SK-N-SH treated with all-trans-retinoic acid at 6 μM for 48 hours (cell line): ENCODE measurements around the gene PFKL.

ENCODE experiments used
- ATAC-seq: fragments of 200-7000 bp; cut with Tn5 transposase; 3 replicates; pipeline ENCODE4 v1.9.1; 2020; ENCODE audit warnings: mild to moderate bottlenecking, moderate library complexity
- CSDC2 ChIP-seq: fragments of 250-450 bp; sonication (Bioruptor Pico); IDR thresholded peaks from 2 replicates; pipeline ENCODE4 v1.5.0; 2020; ENCODE audit warnings: mild to moderate bottlenecking, moderate library complexity
- ESRRG ChIP-seq: fragments of 250-450 bp; sonication (Bioruptor Pico); IDR thresholded peaks from 2 replicates; pipeline ENCODE4 v1.6.1; 2021; ENCODE audit warnings: mild to moderate bottlenecking
- GLIS3 ChIP-seq: fragments of 250-450 bp; sonication (Bioruptor Pico); IDR thresholded peaks from 2 replicates; pipeline ENCODE4 v1.5.0; 2020; ENCODE audit warnings: mild to moderate bottlenecking, moderate library complexity
- ISL1 ChIP-seq: fragments of 250-450 bp; sonication (Bioruptor Pico); IDR thresholded peaks from 2 replicates; pipeline ENCODE4 v2.1.2; 2022; ENCODE audit warnings: mild to moderate bottlenecking, moderate library complexity
- OSR1 ChIP-seq: fragments of 250-450 bp; sonication (Bioruptor Pico); IDR thresholded peaks from 2 replicates; pipeline ENCODE4 v1.8.0; 2022; ENCODE audit warnings: moderate library complexity, mild to moderate bottlenecking, inconsistent platforms
- PATZ1 ChIP-seq: fragments of 250-450 bp; sonication (Bioruptor Pico); IDR thresholded peaks from 2 replicates; pipeline ENCODE4 v1.8.0; 2020; ENCODE audit warnings: mild to moderate bottlenecking, moderate library complexity, borderline replicate concordance
- PPARA ChIP-seq: fragments of 250-450 bp; sonication (Bioruptor Pico); IDR thresholded peaks from 2 replicates; pipeline ENCODE4 v1.5.0; 2020; ENCODE audit warnings: mild to moderate bottlenecking, borderline replicate concordance
- RARB ChIP-seq: fragments of 250-450 bp; sonication (Bioruptor Pico); IDR thresholded peaks from 2 replicates; pipeline ENCODE4 v1.8.0; 2021; ENCODE audit warnings: mild to moderate bottlenecking, moderate library complexity
- SNAI2 ChIP-seq: fragments of 250-450 bp; sonication (Bioruptor Pico); IDR thresholded peaks from 2 replicates; pipeline ENCODE4 v1.5.0; 2020; ENCODE audit warnings: mild to moderate bottlenecking, moderate library complexity
- TCF4 ChIP-seq: fragments of 250-450 bp; sonication (Bioruptor Pico); IDR thresholded peaks from 2 replicates; pipeline ENCODE4 v1.8.0; 2021; ENCODE audit warnings: mild to moderate bottlenecking, moderate library complexity, borderline replicate concordance
- TSHZ2 ChIP-seq: fragments of 250-450 bp; sonication (Bioruptor Pico); IDR thresholded peaks from 2 replicates; pipeline ENCODE4 v1.5.0; 2020; ENCODE audit warnings: mild to moderate bottlenecking, moderate library complexity
- ZFP3 ChIP-seq: fragments of 250-450 bp; sonication (Bioruptor Pico); IDR thresholded peaks from 2 replicates; pipeline ENCODE4 v1.5.0; 2020; ENCODE audit warnings: mild to moderate bottlenecking, moderate library complexity
- ZFP30 ChIP-seq: fragments of 450-650 bp; formaldehyde crosslinking; IDR thresholded peaks from 2 replicates; pipeline ENCODE4 v1.5.0; 2022; ENCODE audit warnings: mild to moderate bottlenecking, moderate library complexity
- ZNF565 ChIP-seq: fragments of 450-650 bp; formaldehyde crosslinking; conservative IDR thresholded peaks from 2 replicates; pipeline ENCODE4 v1.5.0; 2020; ENCODE audit warnings: low read depth, mild to moderate bottlenecking, moderate library complexity
- ZNF70 ChIP-seq: fragments of 450-650 bp; formaldehyde crosslinking; IDR thresholded peaks from 2 replicates; pipeline ENCODE4 v1.5.0; 2020; ENCODE audit warnings: mild to moderate bottlenecking, moderate library complexity
- ZNF8 ChIP-seq: fragments of 450-650 bp; formaldehyde crosslinking; IDR thresholded peaks from 2 replicates; pipeline ENCODE4 v1.5.0; 2020; ENCODE audit warnings: mild to moderate bottlenecking, moderate library complexity
- TF ChIP-seq, protein P1 (sequence below): fragments of 250-450 bp; sonication (Bioruptor Pico); IDR thresholded peaks from 2 replicates; pipeline ENCODE4 v1.5.1; 2020; ENCODE audit warnings: low read depth, mild to moderate bottlenecking, moderate library complexity
- TF ChIP-seq, protein P2 (sequence below): fragments of 250-450 bp; sonication (Bioruptor Pico); IDR thresholded peaks from 2 replicates; pipeline ENCODE4 v1.5.1; 2021; ENCODE audit warnings: mild to moderate bottlenecking, moderate library complexity
- TF ChIP-seq, protein P3 (sequence below): fragments of 250-450 bp; sonication (Bioruptor Pico); IDR thresholded peaks from 2 replicates; pipeline ENCODE4 v1.8.0; 2021; ENCODE audit warnings: low read depth, mild to moderate bottlenecking, moderate library complexity, borderline replicate concordance

PFKL gene

DNA sequence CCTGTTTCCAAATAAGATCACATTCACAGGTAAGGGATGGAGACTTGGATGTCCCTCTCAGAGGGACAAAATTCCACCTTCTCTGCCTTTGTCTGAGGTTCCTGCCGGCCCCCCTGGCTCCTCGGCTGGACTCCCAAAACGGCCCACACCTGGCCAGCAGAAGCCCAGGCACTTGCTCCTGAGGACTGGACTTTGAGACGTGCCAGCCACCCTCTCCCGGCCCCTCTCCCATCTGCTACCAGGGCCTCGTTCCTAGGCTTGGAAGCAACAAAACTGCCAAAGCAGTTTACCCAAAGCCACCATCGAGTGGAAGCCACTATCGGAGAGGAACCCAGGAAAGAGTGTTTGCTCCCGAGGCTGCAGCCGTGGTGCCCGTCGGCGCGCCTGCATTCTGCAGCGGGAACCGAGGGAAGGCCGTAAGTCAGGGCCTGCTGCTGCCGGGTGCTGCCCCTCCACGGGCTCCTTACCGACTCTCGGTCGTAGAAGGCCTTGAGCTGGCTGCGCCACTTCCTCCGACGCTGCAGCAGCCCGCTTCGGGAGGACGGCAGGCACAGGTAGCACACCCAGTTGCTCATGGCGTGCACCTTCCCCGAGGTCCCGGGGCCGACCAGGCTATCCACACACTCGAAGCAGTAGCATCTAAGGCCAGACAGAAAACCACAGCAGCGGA, 41.7 kb upstream of the PFKL start (continued):
- TF ChIP-seq CSDC2 (CRISPR knock-in tag) (no peak), TCF4 (CRISPR knock-in tag) (no peak), ZFP3 (no peak)
- TF ChIP-seq, all 23 proteins: peak for 0

DNA sequence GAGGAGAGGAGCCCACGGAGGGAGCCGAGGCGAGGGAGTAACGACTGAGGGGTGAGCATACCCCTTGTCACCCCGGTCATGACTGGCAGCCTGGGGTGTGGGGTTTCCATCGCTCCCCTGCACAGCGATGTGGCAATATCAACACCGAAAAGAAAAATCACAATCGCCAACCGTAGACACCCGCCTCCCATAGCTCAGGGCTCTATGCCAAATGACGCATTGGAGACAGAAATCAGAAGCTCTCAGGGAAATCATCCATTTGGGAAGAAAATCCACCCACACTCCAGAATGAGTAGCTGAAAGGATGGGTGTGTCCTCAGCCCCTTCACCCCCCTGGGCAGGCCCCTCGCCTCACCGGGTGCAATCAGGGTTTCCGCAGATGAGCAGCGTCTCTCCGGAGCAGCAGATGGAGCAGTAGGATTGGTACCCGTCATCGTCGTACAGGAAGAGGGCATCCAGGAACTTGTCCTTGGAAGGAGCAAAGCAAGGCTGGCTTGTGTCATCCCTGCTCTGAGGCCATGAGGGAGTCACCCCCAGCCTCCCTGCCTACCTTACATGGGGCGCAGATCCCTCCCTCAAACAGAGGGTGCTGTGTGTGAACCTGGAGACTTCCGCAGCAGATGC, 40.7 kb upstream of the PFKL start:
- ATAC-seq: no peak
- no peak for TF ChIP-seq ZFP30 (CRISPR knock-in tag)
- TF ChIP-seq, protein P1, sequence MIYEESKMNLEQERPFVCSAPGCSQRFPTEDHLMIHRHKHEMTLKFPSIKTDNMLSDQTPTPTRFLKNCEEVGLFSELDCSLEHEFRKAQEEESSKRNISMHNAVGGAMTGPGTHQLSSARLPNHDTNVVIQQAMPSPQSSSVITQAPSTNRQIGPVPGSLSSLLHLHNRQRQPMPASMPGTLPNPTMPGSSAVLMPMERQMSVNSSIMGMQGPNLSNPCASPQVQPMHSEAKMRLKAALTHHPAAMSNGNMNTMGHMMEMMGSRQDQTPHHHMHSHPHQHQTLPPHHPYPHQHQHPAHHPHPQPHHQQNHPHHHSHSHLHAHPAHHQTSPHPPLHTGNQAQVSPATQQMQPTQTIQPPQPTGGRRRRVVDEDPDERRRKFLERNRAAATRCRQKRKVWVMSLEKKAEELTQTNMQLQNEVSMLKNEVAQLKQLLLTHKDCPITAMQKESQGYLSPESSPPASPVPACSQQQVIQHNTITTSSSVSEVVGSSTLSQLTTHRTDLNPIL: no peak
- no peak for TF ChIP-seq TSHZ2 (CRISPR knock-in tag)
- TF ChIP-seq ZNF565 (CRISPR knock-in tag): no peak

GRCh38 chr21:44260066-44260465, 39.8 kb upstream of the PFKL start:
- no peak for ATAC-seq
- TF ChIP-seq TCF4 (CRISPR knock-in tag) (no peak), ZNF70 (CRISPR knock-in tag) (no peak), OSR1 (CRISPR knock-in tag) (no peak), ZNF8 (no peak), PATZ1 (no peak), TSHZ2 (CRISPR knock-in tag) (no peak)
- TF ChIP-seq, protein P2, sequence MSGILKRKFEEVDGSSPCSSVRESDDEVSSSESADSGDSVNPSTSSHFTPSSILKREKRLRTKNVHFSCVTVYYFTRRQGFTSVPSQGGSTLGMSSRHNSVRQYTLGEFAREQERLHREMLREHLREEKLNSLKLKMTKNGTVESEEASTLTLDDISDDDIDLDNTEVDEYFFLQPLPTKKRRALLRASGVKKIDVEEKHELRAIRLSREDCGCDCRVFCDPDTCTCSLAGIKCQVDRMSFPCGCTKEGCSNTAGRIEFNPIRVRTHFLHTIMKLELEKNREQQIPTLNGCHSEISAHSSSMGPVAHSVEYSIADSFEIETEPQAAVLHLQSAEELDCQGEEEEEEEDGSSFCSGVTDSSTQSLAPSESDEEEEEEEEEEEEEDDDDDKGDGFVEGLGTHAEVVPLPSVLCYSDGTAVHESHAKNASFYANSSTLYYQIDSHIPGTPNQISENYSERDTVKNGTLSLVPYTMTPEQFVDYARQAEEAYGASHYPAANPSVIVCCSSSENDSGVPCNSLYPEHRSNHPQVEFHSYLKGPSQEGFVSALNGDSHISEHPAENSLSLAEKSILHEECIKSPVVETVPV (CRISPR knock-in tag): no peak

GRCh38 chr21:44260791-44261631, 38.8 kb upstream of the PFKL start:
- no peak; the same call in 2 of the 3 replicates for ATAC-seq
- TF ChIP-seq ZFP30 (CRISPR knock-in tag): no peak
- TF ChIP-seq SNAI2 (CRISPR knock-in tag): no peak
- TF ChIP-seq ESRRG (CRISPR knock-in tag): no peak
- TF ChIP-seq GLIS3: no peak
- TF ChIP-seq ZNF565 (CRISPR knock-in tag): no peak
- TF ChIP-seq ISL1 (CRISPR knock-in tag): no peak
- no peak for TF ChIP-seq ZNF8
- TF ChIP-seq PPARA (CRISPR knock-in tag): no peak
- TF ChIP-seq RARB (CRISPR knock-in tag): no peak
- TF ChIP-seq ZFP3: no peak
- TF ChIP-seq PATZ1: no peak
- no peak for TF ChIP-seq ZNF70 (CRISPR knock-in tag)
- TF ChIP-seq, protein P3, sequence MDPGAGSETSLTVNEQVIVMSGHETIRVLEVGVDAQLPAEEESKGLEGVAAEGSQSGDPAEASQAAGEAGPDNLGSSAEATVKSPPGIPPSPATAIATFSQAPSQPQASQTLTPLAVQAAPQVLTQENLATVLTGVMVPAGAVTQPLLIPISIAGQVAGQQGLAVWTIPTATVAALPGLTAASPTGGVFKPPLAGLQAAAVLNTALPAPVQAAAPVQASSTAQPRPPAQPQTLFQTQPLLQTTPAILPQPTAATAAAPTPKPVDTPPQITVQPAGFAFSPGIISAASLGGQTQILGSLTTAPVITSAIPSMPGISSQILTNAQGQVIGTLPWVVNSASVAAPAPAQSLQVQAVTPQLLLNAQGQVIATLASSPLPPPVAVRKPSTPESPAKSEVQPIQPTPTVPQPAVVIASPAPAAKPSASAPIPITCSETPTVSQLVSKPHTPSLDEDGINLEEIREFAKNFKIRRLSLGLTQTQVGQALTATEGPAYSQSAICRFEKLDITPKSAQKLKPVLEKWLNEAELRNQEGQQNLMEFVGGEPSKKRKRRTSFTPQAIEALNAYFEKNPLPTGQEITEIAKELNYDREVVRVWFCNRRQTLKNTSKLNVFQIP (CRISPR knock-in tag): no peak
